Large intestine (tissue), 3 donors: Measurements from ENCODE around the gene NBEA. TPM values are rescaled to one million over a fixed set of nuclear protein-coding genes. Genes with fewer than 3 reads are reported as not detected.
A peak's percentile ranks its signal among the peaks of the same experiment; 100 is the strongest.
"Not testable (repeated sequence)": the region's sequence is repeated elsewhere in the genome, so short reads cannot be mapped to it uniquely, and the experiment has no call there.

Source experiments
- DNase-seq, 2 donors: peaks; one replicate each; pipeline versions ENCODE4 v3.0.0 to v3.0.0-alpha.2; 2013
- H3K27ac ChIP-seq: one replicate; pipeline ENCODE4 v1.5.1; 2013; ENCODE audit warnings: low read length
- H3K27me3 ChIP-seq: 2 replicates; pipeline ENCODE4 v1.6.1; 2013; ENCODE audit warnings: low read length; ENCODE audit not compliant: control insufficient read depth, insufficient read depth
- H3K36me3 ChIP-seq: 2 replicates; pipeline ENCODE4 v1.6.1; 2013; ENCODE audit warnings: low read length; ENCODE audit not compliant: control insufficient read depth, insufficient read depth
- H3K4me1 ChIP-seq: one replicate; pipeline ENCODE4 v1.6.1; 2013; ENCODE audit warnings: low read length; ENCODE audit not compliant: control insufficient read depth, insufficient read depth
- H3K4me3 ChIP-seq: one replicate; pipeline ENCODE4 v1.5.1; 2013; ENCODE audit warnings: low read length
- H3K9me3 ChIP-seq: one replicate; pipeline ENCODE4 v1.6.1; 2013; ENCODE audit warnings: mild to moderate bottlenecking, low read depth, low read length, moderate library complexity; ENCODE audit not compliant: control insufficient read depth
- WGBS: methylation state at CpG from one replicate; pipeline ENCODE4 v1.1.5; 2013; ENCODE audit warnings: low lambda C conversion rate; ENCODE audit not compliant: insufficient coverage; 5-methylcytosine and 5-hydroxymethylcytosine counted together
- polyA plus RNA-seq: library from polyadenylated mRNA; unstranded; fragments of 120-200 nt; gene quantifications from one replicate; pipeline ENCODE4 v1.2.1, GENCODE V29; 2013

Gene NBEA
- polyA plus RNA-seq, 1 donor: 8.7 TPM

GRCh38 chr13:34944274-34944634, 2.2 kb downstream of the NBEA start:
- peak overlapping the region; percentile 1 for H3K4me3 ChIP-seq
- no peak for DNase-seq
- no peaks in the 10 kb centered on the region for H3K36me3 ChIP-seq
- no peaks in the 10 kb centered on the region for H3K9me3 ChIP-seq
- H3K27me3 ChIP-seq: peaks cover 22% of the 10 kb centered on the region
- no peak overlapping the region for H3K27ac ChIP-seq
- H3K4me1 ChIP-seq: peaks cover 5% of the 10 kb centered on the region
- no CpG with 5 or more reads among the region's 2 CpGs for WGBS

DNA sequence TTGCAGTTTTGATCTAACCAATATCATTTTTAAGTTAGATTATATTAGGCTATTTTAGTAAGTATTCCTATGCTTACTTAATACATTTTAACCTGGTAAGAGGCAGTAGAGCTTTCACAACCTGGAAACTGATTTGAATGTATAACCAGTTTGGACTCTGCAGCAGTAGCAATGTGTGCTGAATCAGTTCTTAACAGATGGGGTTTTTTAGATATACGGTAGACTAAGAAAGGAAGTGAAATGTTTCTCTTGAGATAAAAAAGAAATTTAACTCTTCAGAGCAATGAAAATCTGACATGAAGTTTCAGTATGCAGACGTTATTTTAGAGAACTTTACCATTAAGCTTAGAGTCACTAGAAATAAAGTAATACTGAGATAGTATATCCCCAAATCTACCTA, 2.7 kb downstream of the NBEA start:
- no peaks in the 10 kb centered on the region for H3K36me3 ChIP-seq
- peaks cover 22% of the 10 kb centered on the region for H3K27me3 ChIP-seq
- no peak overlapping the region for H3K27ac ChIP-seq
- DNase-seq: no peak
- peaks cover 5% of the 10 kb centered on the region for H3K4me1 ChIP-seq
- 43% methylated on average over 1 of the region's 2 CpGs for WGBS
- no peaks in the 10 kb centered on the region for H3K9me3 ChIP-seq
- no peak overlapping the region for H3K4me3 ChIP-seq

DNA sequence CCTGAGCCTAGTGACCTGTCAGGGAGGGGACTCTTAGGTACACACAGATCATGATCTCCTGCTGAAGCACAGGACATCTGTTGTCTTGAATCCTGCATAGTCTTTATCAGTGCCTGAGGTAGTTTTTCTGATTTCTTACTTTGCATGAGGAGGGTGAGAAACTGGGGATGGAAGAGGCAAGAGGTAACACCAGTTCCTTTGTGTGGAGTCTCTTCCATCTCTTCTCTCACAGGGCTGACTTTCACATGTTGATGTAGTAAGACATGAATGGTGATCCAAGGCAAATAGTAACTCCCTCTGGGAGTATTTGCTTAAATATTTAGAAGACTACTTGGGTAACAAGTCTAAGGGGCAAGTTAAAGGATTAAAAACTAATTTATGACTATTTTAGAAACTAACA, 9.5 kb downstream of the NBEA start:
- no peaks in the 10 kb centered on the region for H3K27me3 ChIP-seq
- DNase-seq: no peak

GRCh38 chr13:34959489-34959888, 17.4 kb downstream of the NBEA start:
- H3K27me3 ChIP-seq: no peaks in the 10 kb centered on the region

More for the DNA sequence above, 9.5 kb downstream of the NBEA start:
- Histone ChIP-seq H3K4me1 (no peaks in the 10 kb centered on the region), H3K36me3 (no peaks in the 10 kb centered on the region), H3K27ac (no peak overlapping the region), H3K9me3 (no peaks in the 10 kb centered on the region), H3K4me3 (no peak overlapping the region)

DNA sequence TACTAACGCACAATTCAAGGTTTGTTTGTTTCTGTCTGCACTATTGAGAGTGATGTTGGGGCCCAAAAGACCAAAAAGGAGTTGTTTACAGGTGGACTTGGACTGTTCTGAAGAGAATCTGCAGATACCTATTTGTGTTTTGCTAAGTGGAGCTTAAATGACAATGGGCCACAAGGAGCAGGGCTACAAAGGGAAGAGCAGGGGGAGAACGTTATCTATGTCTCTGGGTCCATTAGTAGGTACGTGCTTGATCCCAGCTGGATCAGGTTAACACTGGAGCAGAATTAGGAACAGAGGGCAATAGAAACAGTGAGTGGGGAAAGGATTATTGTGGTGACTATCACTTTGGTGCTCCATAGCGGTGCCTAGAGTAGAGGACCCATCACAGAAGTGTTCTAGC, 22.5 kb downstream of the NBEA start:
- WGBS: no CpG with 5 or more reads among the region's 4 CpGs

More at GRCh38 chr13:34959489-34959888, 17.4 kb downstream of the NBEA start:
- Histone ChIP-seq H3K27ac (no peak overlapping the region), H3K4me3 (no peak overlapping the region), H3K4me1 (no peaks in the 10 kb centered on the region), H3K9me3 (no peaks in the 10 kb centered on the region), H3K36me3 (no peaks in the 10 kb centered on the region)
- no CpG with 5 or more reads among the region's 1 CpG for WGBS
- DNase-seq: no peak

GRCh38 chr13:34967851-34968562, 25.9 kb downstream of the NBEA start:
- Histone ChIP-seq H3K4me1 (no peaks in the 10 kb centered on the region), H3K27me3 (no peaks in the 10 kb centered on the region), H3K27ac (no peak overlapping the region), H3K4me3 (no peak overlapping the region), H3K36me3 (no peaks in the 10 kb centered on the region), H3K9me3 (peaks cover 3% of the 10 kb centered on the region)
- WGBS: no CpG with 5 or more reads among the region's 3 CpGs
- DNase-seq: peak; percentile 16 to 50

More for the DNA sequence above, 22.5 kb downstream of the NBEA start:
- Histone ChIP-seq H3K4me3 (no peak overlapping the region), H3K4me1 (no peaks in the 10 kb centered on the region), H3K36me3 (no peaks in the 10 kb centered on the region), H3K27ac (no peak overlapping the region), H3K27me3 (no peaks in the 10 kb centered on the region), H3K9me3 (no peaks in the 10 kb centered on the region)
- DNase-seq: no peak

DNA sequence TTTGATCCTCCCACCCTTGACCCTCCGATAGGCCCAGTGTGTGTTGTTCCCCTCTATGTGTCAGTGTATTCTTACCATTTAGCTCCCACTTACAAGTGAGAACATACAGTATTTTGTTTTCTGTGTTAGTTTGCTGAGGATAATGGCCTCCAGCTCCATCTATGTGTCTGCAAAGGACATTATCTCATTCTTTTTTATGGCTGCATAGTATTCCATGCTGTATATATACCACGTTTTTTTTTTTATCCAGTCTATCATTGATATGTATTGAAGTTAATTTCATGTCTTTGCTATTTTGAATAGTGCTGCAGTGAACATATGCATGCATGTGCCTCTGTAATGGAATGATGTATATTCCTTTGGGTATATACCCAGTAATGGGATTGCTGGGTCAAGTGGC, 27.5 kb downstream of the NBEA start:
- H3K4me1 ChIP-seq, H3K27me3 ChIP-seq: not testable (repeated sequence)
- WGBS: 100% methylated on average over 1 of the region's 2 CpGs

DNA sequence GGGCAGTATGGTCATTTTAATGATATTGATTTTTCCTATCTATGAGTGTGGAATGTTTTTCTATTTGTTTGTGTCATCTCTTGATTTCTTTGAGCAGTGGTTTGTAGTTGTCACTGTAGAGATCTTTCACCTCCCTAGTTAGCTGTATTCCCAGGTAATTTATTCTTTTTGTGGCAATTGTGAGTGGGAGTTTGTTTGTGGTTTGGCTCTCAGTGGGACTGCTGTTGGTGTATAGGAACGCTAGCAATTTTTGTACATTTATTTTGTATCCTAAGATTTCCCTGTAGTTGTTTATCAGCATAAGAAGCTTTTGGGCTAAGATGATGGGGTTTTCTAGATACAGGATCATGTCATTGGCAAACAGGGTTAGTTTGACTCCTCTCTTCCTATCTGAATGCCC, 28.9 kb downstream of the NBEA start:
- peaks cover 3% of the 10 kb centered on the region for H3K9me3 ChIP-seq
- H3K27me3 ChIP-seq: no peaks in the 10 kb centered on the region
- no peak overlapping the region for H3K4me3 ChIP-seq
- no peak overlapping the region for H3K27ac ChIP-seq
- WGBS: no CpG with 5 or more reads among the region's 1 CpG
- DNase-seq: no peak
- H3K36me3 ChIP-seq: no peaks in the 10 kb centered on the region
- H3K4me1 ChIP-seq: no peaks in the 10 kb centered on the region

More for the DNA sequence above, 27.5 kb downstream of the NBEA start:
- not testable (repeated sequence) for H3K27ac ChIP-seq, H3K9me3 ChIP-seq, H3K4me3 ChIP-seq, H3K36me3 ChIP-seq, DNase-seq

DNA sequence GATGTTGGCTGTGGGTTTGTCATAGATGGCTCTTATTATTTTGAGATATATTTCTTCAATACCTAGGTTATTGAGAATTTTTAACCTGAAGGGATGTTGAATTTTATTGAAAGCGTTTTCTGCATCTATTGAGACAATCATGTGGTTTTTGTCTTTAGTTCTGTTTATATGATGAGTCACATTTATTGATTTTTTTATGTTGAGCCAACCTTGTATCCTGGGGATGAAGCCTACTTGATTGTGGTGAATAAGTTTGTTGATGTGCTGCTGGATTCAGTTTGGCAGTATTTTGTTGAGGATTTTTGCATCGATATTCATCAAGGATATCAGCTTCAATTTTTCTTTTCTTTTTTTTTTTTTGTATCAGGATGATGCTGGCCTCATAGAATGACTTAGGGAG, 29.4 kb downstream of the NBEA start:
- DNase-seq: no peak
- no peaks in the 10 kb centered on the region for H3K36me3 ChIP-seq
- H3K27ac ChIP-seq: no peak overlapping the region
- no CpG with 5 or more reads among the region's 2 CpGs for WGBS
- H3K9me3 ChIP-seq: peaks cover 3% of the 10 kb centered on the region
- no peaks in the 10 kb centered on the region for H3K4me1 ChIP-seq
- no peak overlapping the region for H3K4me3 ChIP-seq
- no peaks in the 10 kb centered on the region for H3K27me3 ChIP-seq

DNA sequence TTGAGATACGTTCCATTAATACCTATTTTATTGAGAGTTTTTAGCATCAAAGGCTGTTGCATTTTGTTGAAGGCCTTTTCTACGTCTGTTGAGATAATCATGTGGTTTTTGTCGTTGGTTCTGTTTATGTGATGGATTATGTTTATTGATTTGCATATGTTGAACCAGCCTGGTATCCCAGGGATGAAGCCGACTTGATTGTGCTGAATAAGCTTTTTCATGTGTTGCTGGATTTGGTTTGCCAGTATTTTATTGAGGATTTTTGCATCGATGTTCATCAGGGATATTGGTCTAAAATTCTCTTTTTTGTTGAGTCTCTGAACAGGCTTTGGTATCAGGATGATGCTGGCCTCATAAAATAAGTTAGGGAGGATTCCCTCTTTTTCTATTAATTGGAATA, 43.1 kb downstream of the NBEA start:
- H3K4me1 ChIP-seq, DNase-seq, H3K4me3 ChIP-seq, H3K27me3 ChIP-seq, H3K36me3 ChIP-seq, H3K27ac ChIP-seq: not testable (repeated sequence)
- WGBS: 100% methylated on average over 1 of the region's 5 CpGs
- peaks cover 20% of the 10 kb centered on the region for H3K9me3 ChIP-seq

DNA sequence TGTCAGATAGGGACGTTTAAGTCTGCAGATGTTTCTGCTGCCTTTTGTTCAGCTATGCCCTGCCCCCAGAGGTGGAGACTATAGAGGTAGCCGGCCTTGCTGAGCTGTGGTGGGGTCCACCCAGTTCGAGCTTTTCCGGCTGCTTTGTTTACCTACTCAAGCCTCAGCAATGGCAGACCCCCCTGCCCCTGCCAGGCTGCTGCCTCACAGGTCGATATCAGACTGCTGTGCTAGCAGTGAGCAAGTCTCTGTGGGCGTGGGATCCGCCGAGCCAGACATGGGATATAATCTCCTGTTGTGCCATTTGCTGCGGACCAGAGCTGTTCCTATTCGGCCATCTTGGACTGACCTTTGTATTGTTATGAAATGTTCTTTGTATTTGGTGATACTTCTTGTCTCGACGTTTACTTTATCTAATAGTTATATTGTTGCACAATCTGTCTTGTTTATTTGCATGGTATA, 46.3 kb downstream of the NBEA start:
- DNase-seq: no peak
- Histone ChIP-seq H3K36me3 (no peaks in the 10 kb centered on the region), H3K4me1 (no peaks in the 10 kb centered on the region), H3K27ac (no peak overlapping the region), H3K4me3 (no peak overlapping the region), H3K27me3 (no peaks in the 10 kb centered on the region), H3K9me3 (peaks cover 24% of the 10 kb centered on the region)
- WGBS: 100% methylated on average over 3 of the region's 12 CpGs
